Neuronal stem cell (in vitro differentiated cells): Measurements from ENCODE around the gene AOPEP.

Experiments used
- DNase-seq: peaks from one replicate; pipeline ENCODE4 v3.0.0-alpha.2; 2013; ENCODE audit warnings: low spot score
- H2AFZ ChIP-seq: one replicate; pipeline ENCODE4 v1.6.1; 2013; ENCODE audit warnings: mild to moderate bottlenecking, low read length, inconsistent platforms
- H2AK5ac ChIP-seq: 2 replicates; pipeline ENCODE4 v1.6.1; 2013; ENCODE audit warnings: low read depth, mild to moderate bottlenecking, inconsistent platforms, low read length, moderate library complexity, mixed read lengths
- H2BK120ac ChIP-seq: 2 replicates; pipeline ENCODE4 v1.6.1; 2013; ENCODE audit warnings: low read depth, mild to moderate bottlenecking, inconsistent platforms, low read length, moderate library complexity, mixed read lengths
- H2BK12ac ChIP-seq: one replicate; pipeline ENCODE4 v1.6.1; 2013; ENCODE audit warnings: low read length, inconsistent platforms
- H2BK15ac ChIP-seq: 2 replicates; pipeline ENCODE4 v1.6.1; 2013; ENCODE audit warnings: mild to moderate bottlenecking, low read length, inconsistent platforms, mixed read lengths
- H2BK5ac ChIP-seq: one replicate; pipeline ENCODE4 v1.6.1; 2013; ENCODE audit warnings: inconsistent platforms, mild to moderate bottlenecking, low read length, moderate library complexity
- H3K14ac ChIP-seq: one replicate; pipeline ENCODE4 v1.6.1; 2013; ENCODE audit warnings: low read length, inconsistent platforms
- H3K18ac ChIP-seq: 2 replicates; pipeline ENCODE4 v1.6.1; 2013; ENCODE audit warnings: low read length, inconsistent platforms
- H3K23ac ChIP-seq: 2 replicates; pipeline ENCODE4 v1.6.1; 2013; ENCODE audit warnings: low read depth, mild to moderate bottlenecking, mixed read lengths, low read length, inconsistent platforms; ENCODE audit not compliant: poor library complexity
- H3K27ac ChIP-seq: replicated peaks from 3 replicates; pipeline ENCODE4 v1.5.1; 2013; ENCODE audit warnings: low read length, inconsistent platforms
- H3K27me3 ChIP-seq, 3 experiments: 2 replicates each; pipeline ENCODE4 v1.6.1; 2013; ENCODE audit warnings: low read length in 3 of 3, mild to moderate bottlenecking in 2 of 3, inconsistent platforms in 1 of 3, low read depth in 1 of 3, mixed read lengths in 1 of 3, moderate library complexity in 1 of 3; ENCODE audit not compliant: control insufficient read depth in 3 of 3, insufficient read depth in 3 of 3
- H3K36me3 ChIP-seq, 2 donors: replicated peaks in 1 of 2; 2 replicates each; pipeline ENCODE4 v1.6.1; 2013; ENCODE audit warnings: low read length in 2 of 2; ENCODE audit not compliant: control insufficient read depth in 2 of 2, insufficient read depth in 2 of 2
- H3K4ac ChIP-seq: 2 replicates; pipeline ENCODE4 v1.6.1; 2013; ENCODE audit warnings: inconsistent platforms, mild to moderate bottlenecking, low read length, moderate library complexity
- H3K4me1 ChIP-seq, 2 donors: 1 replicate in 1 of 2; 2 replicates in 1 of 2; pipeline ENCODE4 v1.6.1; 2013; ENCODE audit warnings: low read length in 2 of 2, low read depth in 1 of 2; ENCODE audit not compliant: control insufficient read depth in 2 of 2, insufficient read depth in 1 of 2
- H3K4me2 ChIP-seq: one replicate; pipeline ENCODE4 v1.6.1; 2013; ENCODE audit warnings: mild to moderate bottlenecking, low read length, inconsistent platforms; ENCODE audit not compliant: insufficient read depth, poor library complexity, severe bottlenecking
- H3K4me3 ChIP-seq, 2 donors: 2 replicates each; pipeline ENCODE4 v1.5.1; 2013; ENCODE audit warnings: low read length in 2 of 2, mild to moderate bottlenecking in 2 of 2, inconsistent platforms in 1 of 2, moderate library complexity in 1 of 2
- H3K79me1 ChIP-seq: one replicate; pipeline ENCODE4 v1.6.1; 2013; ENCODE audit warnings: low read depth, mild to moderate bottlenecking, inconsistent platforms, low read length, moderate library complexity
- H3K9ac ChIP-seq: one replicate; pipeline ENCODE4 v1.6.1; 2013; ENCODE audit warnings: mild to moderate bottlenecking, low read depth, low read length, inconsistent platforms; ENCODE audit not compliant: poor library complexity
- H3K9me3 ChIP-seq, 2 donors: replicated peaks in 1 of 2; 2 replicates each; pipeline versions ENCODE3 to v1.6.1; 2013; ENCODE audit warnings: low read length in 2 of 2, mild to moderate bottlenecking in 2 of 2, inconsistent platforms in 1 of 2, low read depth in 1 of 2, mixed read lengths in 1 of 2, moderate library complexity in 1 of 2; ENCODE audit not compliant: control insufficient read depth in 2 of 2, insufficient read depth in 1 of 2
- H4K8ac ChIP-seq: one replicate; pipeline ENCODE4 v1.6.1; 2013; ENCODE audit warnings: low read depth, mild to moderate bottlenecking, inconsistent platforms, low read length, moderate library complexity
- H4K91ac ChIP-seq: one replicate; pipeline ENCODE4 v1.6.1; 2013; ENCODE audit warnings: low read length, low read depth, mild to moderate bottlenecking, inconsistent platforms; ENCODE audit not compliant: poor library complexity
- whole genome bisulfite sequencing, 2 donors: extraction: QIAGEN DNeasy Blood & Tissue Kit; methylation state at CpG; one replicate each; pipeline ENCODE4 v1.1.7; 2013; ENCODE audit warnings: missing lambda C conversion rate in 2 of 2, mixed read lengths in 1 of 2; ENCODE audit not compliant: insufficient read length in 2 of 2, insufficient replicate concordance in 1 of 2; ENCODE audit errors: extremely low coverage in 2 of 2; 5-methylcytosine and 5-hydroxymethylcytosine counted together

AOPEP gene

DNA sequence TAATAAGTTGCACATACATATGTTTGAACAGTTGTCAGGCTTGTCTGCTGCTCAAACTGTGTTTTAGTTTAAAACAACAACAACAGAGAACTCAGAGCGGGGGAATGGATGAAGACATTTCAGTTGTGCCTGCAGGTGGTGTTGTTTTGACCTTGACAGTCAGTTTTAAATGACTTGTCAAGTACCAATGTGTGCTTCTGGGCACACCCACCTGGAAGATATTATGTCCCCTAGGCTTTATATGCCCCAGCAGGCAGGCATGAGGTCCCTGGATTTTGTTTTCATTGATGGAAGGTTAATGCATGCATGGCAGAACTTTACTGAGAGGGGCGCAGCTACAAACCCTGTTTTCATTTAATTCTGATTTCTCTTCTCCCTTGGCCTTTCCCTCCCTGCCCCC, 84.6 kb downstream of the AOPEP start:
- Histone ChIP-seq H3K36me3 (peaks cover 2 to 24% of the 10 kb centered on the region in 2 donors), H3K4me1 (peaks cover 0 to 4% of the 10 kb centered on the region in 2 donors), H3K9me3 (no peaks in the 10 kb centered on the region), H2BK5ac (no peak overlapping the region), H2BK15ac (no peak overlapping the region), H2BK12ac (no peak overlapping the region), H3K4me2 (no peak overlapping the region), H2AK5ac (no peak overlapping the region), H3K18ac (no peak overlapping the region), H4K91ac (no peak overlapping the region), H3K14ac (no peak overlapping the region), H4K8ac (no peak overlapping the region), H3K4ac (no peak overlapping the region), H3K23ac (no peak overlapping the region), H2BK120ac (no peak overlapping the region), H3K79me1 (no peaks in the 10 kb centered on the region), H3K9ac (no peak overlapping the region), H3K27ac (no peak overlapping the region), H3K4me3 (no peak overlapping the region), H3K27me3 (no peaks in the 10 kb centered on the region), H2AFZ (no peak overlapping the region)
- no CpG with 5 or more reads among the region's 2 CpGs for WGBS, 2 donors
- DNase-seq, result no peak

GRCh38 chr9:94812343-94812742, 85.8 kb downstream of the AOPEP start:
- Histone ChIP-seq H3K18ac (no peak overlapping the region), H2BK5ac (no peak overlapping the region), H3K9me3 (no peaks in the 10 kb centered on the region), H2BK120ac (no peak overlapping the region), H3K4ac (no peak overlapping the region), H3K4me2 (no peak overlapping the region), H3K4me3 (no peak overlapping the region), H3K27me3 (no peaks in the 10 kb centered on the region), H3K9ac (no peak overlapping the region), H3K36me3 (peaks cover 2 to 16% of the 10 kb centered on the region in 2 donors), H2AFZ (no peak overlapping the region), H3K14ac (no peak overlapping the region), H3K23ac (no peak overlapping the region), H2AK5ac (no peak overlapping the region), H2BK12ac (no peak overlapping the region), H4K8ac (no peak overlapping the region), H2BK15ac (no peak overlapping the region), H3K4me1 (no peaks in the 10 kb centered on the region), H4K91ac (no peak overlapping the region), H3K27ac (no peak overlapping the region), H3K79me1 (no peaks in the 10 kb centered on the region)
- no CpG with 5 or more reads among the region's 2 CpGs for WGBS, 2 donors
- DNase-seq, result no peak

DNA sequence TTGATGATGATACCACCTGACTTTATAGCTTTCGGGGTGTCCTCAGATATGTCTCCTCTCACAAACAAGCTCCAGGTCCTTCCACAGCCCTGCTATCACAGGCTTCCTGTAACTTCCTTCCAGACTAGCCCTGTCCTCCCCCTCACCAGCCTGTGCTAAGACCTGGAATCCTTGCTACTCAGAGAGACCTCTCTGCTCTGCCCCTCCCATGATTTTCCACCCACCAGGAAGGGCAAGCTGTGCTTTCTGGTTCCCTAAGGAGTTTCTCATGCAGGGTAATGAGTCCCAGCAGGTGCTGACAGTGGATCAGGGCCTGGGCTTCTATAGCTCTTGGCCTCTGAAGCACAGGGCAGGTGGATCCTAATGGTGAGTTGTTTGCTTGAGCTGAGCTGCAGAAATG, 86.9 kb downstream of the AOPEP start:
- H3K14ac ChIP-seq, result no peak overlapping the region
- H2BK120ac ChIP-seq, result no peak overlapping the region
- no peak overlapping the region for H3K4me2 ChIP-seq
- H3K9ac ChIP-seq, result no peak overlapping the region
- H3K4me1 ChIP-seq, result no peaks in the 10 kb centered on the region
- H3K79me1 ChIP-seq, result no peaks in the 10 kb centered on the region
- no peak overlapping the region for H4K8ac ChIP-seq
- no peak overlapping the region for H3K4ac ChIP-seq
- no peak overlapping the region for H3K18ac ChIP-seq
- H3K36me3 ChIP-seq, result peaks cover 2 to 21% of the 10 kb centered on the region in 2 donors
- no peak overlapping the region for H4K91ac ChIP-seq
- H3K4me3 ChIP-seq, result no peak overlapping the region
- H3K27ac ChIP-seq, result no peak overlapping the region
- H3K9me3 ChIP-seq, result no peaks in the 10 kb centered on the region
- DNase-seq, result no peak
- no peak overlapping the region for H2BK5ac ChIP-seq
- no peak overlapping the region for H2BK12ac ChIP-seq
- H2AK5ac ChIP-seq, result no peak overlapping the region
- whole genome bisulfite sequencing, 2 donors, result no CpG with 5 or more reads among the region's 1 CpG
- H3K27me3 ChIP-seq, result no peaks in the 10 kb centered on the region
- H2AFZ ChIP-seq, result no peak overlapping the region
- no peak overlapping the region for H2BK15ac ChIP-seq
- no peak overlapping the region for H3K23ac ChIP-seq

DNA sequence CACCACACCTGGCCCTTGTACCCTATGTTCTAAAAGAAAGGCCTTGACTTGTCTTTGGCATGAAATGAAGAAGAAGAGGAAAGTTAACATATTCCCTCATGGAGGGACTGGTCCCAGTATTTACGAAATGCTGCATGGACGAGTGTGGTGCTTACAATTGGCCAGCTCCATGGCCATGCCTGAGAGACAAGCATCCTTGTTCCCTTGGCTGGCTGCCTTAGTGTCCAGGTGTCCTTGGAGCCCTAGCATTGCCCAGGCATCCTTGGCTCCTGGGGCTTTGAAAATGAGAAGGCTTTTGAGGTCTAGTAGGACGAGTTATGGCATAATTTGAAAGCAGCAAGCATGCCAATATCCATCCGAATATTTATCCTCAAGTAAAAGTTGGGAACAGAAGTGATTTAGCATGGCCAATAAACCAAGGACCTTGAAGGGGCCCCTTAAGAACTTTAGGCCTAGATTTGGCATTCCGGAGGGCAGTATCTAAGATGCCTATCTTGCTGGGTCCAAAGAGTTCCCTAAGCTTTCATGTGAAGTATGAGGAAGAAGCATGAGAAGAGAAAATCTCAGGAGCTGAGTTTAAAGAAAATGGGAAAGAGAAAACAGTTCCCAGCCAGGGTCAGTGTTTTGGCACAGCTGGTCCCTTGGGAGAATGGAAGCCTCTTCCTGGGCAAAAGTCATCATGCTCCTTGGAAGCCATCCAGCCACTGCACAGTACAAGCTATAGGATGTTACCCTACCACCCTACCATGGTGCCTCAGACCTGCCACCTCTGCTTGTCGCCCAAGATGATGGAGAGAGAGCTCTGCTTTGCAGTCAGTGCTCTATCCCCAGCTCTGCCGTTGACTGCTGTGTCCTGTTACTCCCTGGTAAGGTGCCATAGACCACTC, 91.0 kb downstream of the AOPEP start:
- H3K9ac ChIP-seq, result no peak overlapping the region
- no peak overlapping the region for H2BK12ac ChIP-seq
- no peak overlapping the region for H3K18ac ChIP-seq
- no CpG with 5 or more reads among the region's 7 CpGs for WGBS, 2 donors
- H3K23ac ChIP-seq, result no peak overlapping the region
- H4K91ac ChIP-seq, result no peak overlapping the region
- H2AFZ ChIP-seq, result no peak overlapping the region
- no peaks in the 10 kb centered on the region for H3K9me3 ChIP-seq
- DNase-seq, result no peak
- H4K8ac ChIP-seq, result no peak overlapping the region
- no peak overlapping the region for H3K14ac ChIP-seq
- H2BK15ac ChIP-seq, result no peak overlapping the region
- peaks cover 8 to 12% of the 10 kb centered on the region in 2 donors for H3K4me1 ChIP-seq
- H3K4me3 ChIP-seq, result no peak overlapping the region
- H3K27ac ChIP-seq, result no peak overlapping the region
- peaks cover 0 to 7% of the 10 kb centered on the region in 2 donors for H3K36me3 ChIP-seq
- H3K4me2 ChIP-seq, result no peak overlapping the region
- H2AK5ac ChIP-seq, result no peak overlapping the region
- H3K4ac ChIP-seq, result no peak overlapping the region
- H3K27me3 ChIP-seq, result no peaks in the 10 kb centered on the region
- no peaks in the 10 kb centered on the region for H3K79me1 ChIP-seq
- H2BK5ac ChIP-seq, result no peak overlapping the region
- H2BK120ac ChIP-seq, result no peak overlapping the region
